ENCODE results near the gene ARFIP1.

The ARFIP1 gene

DNA sequence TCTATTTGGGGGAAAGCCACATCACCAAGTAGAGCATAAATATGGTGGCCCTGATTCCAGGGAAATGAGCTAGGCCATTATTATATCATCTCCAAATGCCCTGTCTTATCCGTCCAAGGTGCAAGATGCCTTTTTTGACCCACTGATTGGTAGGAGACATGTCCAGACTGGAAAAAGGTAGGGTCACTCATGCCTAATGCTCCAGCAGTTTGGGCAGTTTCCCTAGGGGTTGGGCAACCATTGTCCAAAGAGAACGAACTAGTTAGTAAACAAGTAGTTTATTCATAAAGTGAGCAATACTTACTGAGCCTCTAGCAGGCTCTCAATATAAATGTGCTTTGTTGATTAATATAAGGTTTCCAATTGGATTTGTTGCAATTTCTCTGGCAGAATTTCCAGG is 162.6 kb downstream of the ARFIP1 start:
- DNase-seq: no peak

GRCh38 chr4:152943672-152944071 is 163.9 kb downstream of the ARFIP1 start:
- no peak for DNase-seq

DNA sequence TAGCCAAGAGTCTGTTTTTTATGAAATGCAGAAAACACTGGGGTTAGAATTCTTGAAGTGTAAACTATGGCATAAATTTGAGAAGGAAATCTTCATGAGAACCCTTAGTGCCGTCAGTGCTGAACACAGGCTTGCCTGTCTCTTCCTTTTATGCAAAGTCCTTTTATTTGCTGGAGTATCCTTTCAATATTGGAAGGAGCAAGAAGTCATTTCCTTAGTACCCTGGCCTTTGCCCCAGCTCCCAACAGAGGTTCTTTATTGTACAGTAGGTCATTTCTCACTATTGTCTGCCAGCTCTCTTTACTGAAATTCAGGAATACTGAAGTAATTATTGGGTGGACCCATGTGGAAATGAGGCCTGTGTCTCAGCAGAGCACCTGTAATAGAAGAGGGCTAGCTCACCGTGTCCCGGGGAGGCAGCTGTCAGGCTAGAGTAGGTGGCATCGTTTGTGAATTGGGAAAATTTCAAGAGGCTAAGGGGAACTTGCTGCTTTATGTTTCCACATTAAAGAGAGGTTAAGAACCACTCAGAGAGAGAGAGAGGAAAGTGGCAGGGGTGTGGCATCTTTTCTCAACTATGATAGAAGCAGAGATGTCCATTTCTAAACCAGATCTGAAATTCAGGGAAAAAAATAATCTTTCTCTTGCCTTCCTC is 165.0 kb downstream of the ARFIP1 start:
- DNase-seq: no peak

DNA sequence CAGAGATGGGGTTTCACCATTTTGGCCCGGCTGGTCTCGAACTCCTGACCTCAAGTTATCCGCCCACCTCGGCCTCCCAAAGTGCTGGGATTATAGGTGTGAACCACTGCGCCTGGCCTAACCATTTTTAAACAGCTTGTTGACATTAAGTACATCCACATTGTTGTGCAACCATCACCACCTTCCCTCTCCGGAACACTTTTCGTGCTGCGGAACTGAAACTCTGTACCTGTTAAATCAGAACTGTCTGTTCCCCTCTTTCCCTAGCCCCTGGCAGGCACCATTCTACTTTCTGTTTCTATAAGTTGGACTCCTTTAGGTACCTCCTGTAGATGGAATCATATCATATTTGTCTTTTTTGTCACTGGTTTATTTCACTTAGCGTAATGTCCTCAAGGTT is 165.9 kb downstream of the ARFIP1 start:
- DNase-seq: no peak

DNA sequence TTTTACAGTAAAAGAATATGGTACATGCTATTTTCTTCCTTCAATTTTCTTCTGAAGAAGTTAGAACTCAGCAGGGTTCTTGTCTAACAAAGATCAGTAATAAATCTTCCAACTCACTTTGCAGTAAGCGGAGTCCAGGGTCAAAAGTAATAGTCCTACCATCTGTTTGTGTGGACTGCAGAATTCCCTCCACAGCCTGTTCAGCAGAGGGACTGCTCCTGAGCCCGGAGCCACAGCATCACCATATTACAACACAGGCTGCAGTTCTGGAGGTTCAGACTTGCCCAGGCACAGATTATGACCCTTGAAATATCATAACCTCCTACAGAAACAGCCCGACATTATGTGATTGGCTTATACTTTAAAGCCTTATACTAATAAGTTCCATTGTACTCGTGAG is 166.7 kb downstream of the ARFIP1 start:
- DNase-seq: no peak

DNA sequence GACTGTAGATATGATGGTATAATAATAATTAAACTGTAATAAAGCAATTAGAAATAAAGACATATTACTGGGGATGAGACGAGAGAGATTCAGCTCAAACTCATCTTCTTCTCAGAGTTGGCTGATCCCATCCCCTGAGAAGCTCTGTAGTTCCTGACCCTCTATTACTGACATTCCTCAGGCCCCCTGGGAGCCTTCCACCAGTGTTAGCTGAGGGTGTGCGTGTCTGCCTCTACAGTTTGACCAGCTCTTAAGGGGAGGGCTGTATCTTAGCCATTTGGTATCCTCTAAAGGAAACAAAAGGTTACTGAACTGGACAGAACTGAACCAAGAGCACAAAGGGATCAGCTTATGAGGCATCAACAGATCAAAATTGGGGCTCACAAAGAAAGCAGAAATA is 167.6 kb downstream of the ARFIP1 start:
- DNase-seq: no peak

- DNase-seq: no peak
These were observed 170.2 kb downstream of the ARFIP1 start for GRCh38 chr4:152949930-152950329.

- DNase-seq: no peak
These were observed 170.9 kb downstream of the ARFIP1 start for GRCh38 chr4:152950402-152951274.

DNA sequence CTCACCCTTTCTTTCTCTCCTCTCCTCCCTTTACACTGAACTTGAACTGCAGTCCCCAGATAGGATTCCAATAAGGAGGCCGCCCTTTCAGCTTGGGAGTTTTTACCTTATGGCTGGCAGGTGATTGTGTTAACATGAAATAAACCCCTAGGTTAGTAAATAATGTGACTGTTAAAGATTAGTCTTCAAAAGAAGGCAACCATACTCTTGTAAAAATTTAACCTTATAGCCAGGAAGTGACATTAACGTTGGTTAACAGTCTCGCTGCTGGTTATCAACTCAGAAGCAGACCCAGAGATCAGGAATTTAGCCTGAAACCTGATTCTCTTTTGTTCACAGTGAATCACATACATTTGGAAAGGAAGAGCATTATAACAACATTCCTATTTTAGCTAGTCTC is 171.6 kb downstream of the ARFIP1 start:
- no peak for DNase-seq

DNA sequence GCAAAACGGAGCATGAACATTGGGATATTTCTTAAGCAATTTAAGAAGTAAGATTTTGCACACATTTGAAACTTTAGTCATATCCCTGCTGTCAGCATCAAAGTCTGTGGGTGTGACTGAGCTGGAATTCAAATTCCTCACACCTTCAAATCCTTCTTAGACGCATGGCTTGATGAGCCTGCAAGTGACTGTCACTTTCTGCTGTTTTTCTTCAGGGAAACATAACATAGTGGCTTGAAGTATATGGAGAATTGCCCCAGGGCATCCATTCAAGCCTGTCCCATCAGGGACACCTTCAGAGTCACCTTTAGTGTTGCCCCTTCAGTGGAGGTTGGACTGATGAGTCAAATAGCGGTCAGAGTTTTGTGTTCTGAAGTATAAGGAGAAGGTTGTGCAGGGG is 173.8 kb downstream of the ARFIP1 start:
- DNase-seq: no peak

DNA sequence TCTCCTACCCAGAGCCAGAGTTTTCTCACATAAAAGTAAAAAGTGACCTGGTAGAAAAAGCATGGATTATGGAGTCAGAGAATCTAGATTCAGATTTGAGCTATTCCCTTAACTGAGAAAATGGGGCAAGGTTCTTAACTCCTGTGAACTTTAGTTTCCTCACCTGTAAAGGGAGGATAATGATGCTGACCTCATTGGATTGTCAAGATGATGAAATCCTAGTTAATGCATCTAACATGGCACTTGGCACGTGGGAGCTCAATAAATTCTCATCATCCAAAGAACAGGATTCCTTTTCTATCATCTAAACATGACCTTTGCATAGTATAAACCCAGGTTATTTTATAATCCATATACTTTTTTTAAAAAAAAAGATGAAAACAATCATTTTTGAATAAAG is 175.0 kb downstream of the ARFIP1 start:
- no peak for DNase-seq

DNA sequence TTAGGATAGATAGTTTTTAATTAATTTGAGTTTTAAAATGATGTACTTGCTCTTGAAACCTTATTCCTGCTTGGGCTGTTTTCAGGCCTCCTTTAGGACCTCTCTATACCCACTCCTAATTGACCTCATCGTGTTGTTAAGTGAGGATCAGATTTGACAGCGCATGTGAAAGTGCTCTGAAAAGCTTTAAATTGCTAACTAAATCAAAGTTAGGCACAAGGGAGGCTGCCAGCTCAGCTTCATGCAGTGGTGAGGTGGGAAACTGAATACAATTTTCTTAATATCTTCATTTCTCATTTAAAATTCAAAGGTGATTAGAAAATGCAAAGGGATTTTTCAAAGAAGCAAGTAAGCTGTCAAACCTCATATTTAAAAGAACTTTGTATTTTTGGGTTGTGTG is 176.4 kb downstream of the ARFIP1 start:
- no peak for DNase-seq

- DNase-seq: no peak
These were observed 177.1 kb downstream of the ARFIP1 start for GRCh38 chr4:152956650-152957436.

- DNase-seq: no peak
These were observed 177.8 kb downstream of the ARFIP1 start for GRCh38 chr4:152957437-152958171.

- DNase-seq: no peak
These were observed 179.3 kb downstream of the ARFIP1 start for GRCh38 chr4:152959080-152959479.

DNA sequence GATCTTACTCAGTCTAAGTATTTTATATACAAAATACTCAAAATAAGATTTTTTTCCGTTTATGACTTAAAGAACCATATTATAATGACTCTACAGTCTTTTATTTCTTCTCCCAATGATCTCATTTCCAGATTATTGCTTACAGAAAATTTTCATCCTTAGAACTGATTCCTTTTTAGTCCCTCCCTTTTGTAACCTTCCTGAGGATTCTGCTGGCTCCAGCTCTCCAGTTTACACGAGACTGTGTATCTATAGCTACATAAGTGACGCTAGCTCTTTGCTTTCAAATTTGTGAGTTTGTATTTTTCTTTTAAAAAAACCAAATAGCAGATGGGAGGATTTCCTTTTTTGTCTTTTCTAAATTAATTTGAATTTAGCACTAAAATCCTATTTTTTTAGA is 180.3 kb downstream of the ARFIP1 start:
- no peak for DNase-seq

GRCh38 chr4:152961014-152961772 is 181.4 kb downstream of the ARFIP1 start:
- no peak for DNase-seq

DNA sequence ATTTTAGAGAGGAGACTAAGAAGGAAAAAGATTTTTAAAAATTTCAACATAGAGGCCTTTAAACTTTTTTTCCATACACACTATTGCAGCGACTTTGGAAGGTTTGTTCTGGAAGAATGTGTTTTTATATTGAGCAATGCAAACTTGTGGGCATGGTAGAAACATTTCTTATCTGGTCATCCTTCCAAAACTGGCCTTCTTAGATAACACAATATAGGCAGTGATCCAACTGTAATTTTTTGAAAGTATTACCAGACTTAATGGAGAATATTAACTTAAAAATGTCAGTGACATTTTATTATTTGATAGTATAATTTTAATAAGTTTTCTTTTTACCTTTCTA is 182.0 kb downstream of the ARFIP1 start:
- no peak for DNase-seq
